HCT116 (cell line): ENCODE measurements around the gene ARL13B. TPM values are rescaled to one million over a fixed set of nuclear protein-coding genes. Genes with fewer than 3 reads are reported as not detected.

ENCODE experiments used
- ATAC-seq: fragments of 200-7000 bp; cut with Tn5 transposase; 2 replicates; pipeline ENCODE4 v1.9.1; 2020; ENCODE audit warnings: mild to moderate bottlenecking, moderate library complexity
- BruUV-seq: library from RNA; stranded (reverse); fragments of 400-500 nt; replicated peaks from 2 replicates; lab custom pipeline; 2021; lab: Mats Ljungman, UMichigan
- CTCF ChIA-PET: fragments of 300-600 bp; sonication (Branson Sonifier 250); formaldehyde crosslinking; loops from one replicate; lab custom pipeline; 2021; ENCODE audit warnings: antibody characterized with exemption; lab: Charles Lee
- POLR2A ChIA-PET: fragments of 300-600, 350-600 bp; sonication (Branson Sonifier 250); formaldehyde crosslinking; loops from one replicate; lab custom pipeline; 2021; ENCODE audit warnings: antibody characterized with exemption; lab: Charles Lee
- RAD21 ChIA-PET, 2 experiments: fragments of 300-600 bp; sonication (Branson Sonifier 250); formaldehyde crosslinking; loops; one replicate each; lab custom pipeline; 2023; ENCODE audit warnings: low total read pairs in 2 of 2; ENCODE audit not compliant: uncharacterized antibody in 2 of 2, unreplicated experiment in 2 of 2, low non-redundant PET in 1 of 2; lab: Charles Lee
- DNase-seq: peaks from one replicate; pipeline ENCODE4 v3.0.0-alpha.2; 2010; ENCODE audit warnings: low read depth, low spot score
- H2AFZ ChIP-seq: fragments of 200-600 bp; shearing (Covaris generic), sonication (generic); 2 replicates; pipeline ENCODE4 v1.6.1; 2017; ENCODE audit warnings: low read depth, mixed run types, mixed read lengths, antibody characterized with exemption, low read length; ENCODE audit not compliant: poor library complexity, severe bottlenecking
- H3K27ac ChIP-seq: 2 replicates; pipeline ENCODE4 v1.5.1; 2012; ENCODE audit warnings: low read depth, low read length
- H3K27me3 ChIP-seq: fragments of 200-600 bp; sonication (generic); 2 replicates; pipeline ENCODE4 v1.6.1; 2016; ENCODE audit warnings: mixed run types, low read length, mixed read lengths; ENCODE audit not compliant: insufficient read depth
- H3K36me3 ChIP-seq, 2 experiments: fragments of 200-500 bp in 1 of 2; fragments of 200-600 bp in 1 of 2; sonication (Bioruptor generic) in 1 of 2; sonication (generic) in 1 of 2; 2 replicates each; pipeline versions ENCODE4 v1.5.1 to v1.6.1; 2014 to 2016; ENCODE audit warnings: low read length in 2 of 2, inconsistent platforms in 1 of 2, mixed read lengths in 1 of 2, mixed run types in 1 of 2; ENCODE audit not compliant: insufficient read depth in 2 of 2, control insufficient read depth in 1 of 2
- H3K4me1 ChIP-seq, 2 experiments: fragments of 200-600 bp in 1 of 2; sonication (generic) in 1 of 2; 2 replicates each; pipeline versions ENCODE4 v1.5.1 to v1.6.1; 2012 to 2017; ENCODE audit warnings: low read length in 2 of 2, inconsistent platforms in 1 of 2, mild to moderate bottlenecking in 1 of 2, mixed read lengths in 1 of 2, mixed run types in 1 of 2, moderate library complexity in 1 of 2; ENCODE audit not compliant: insufficient read depth in 2 of 2, control insufficient read depth in 1 of 2
- H3K4me2 ChIP-seq: fragments of 200-600 bp; sonication (generic); 2 replicates; pipeline ENCODE4 v1.6.1; 2017; ENCODE audit warnings: mixed run types, low read length, mixed read lengths
- H3K4me3 ChIP-seq, 2 experiments: fragments of 200-600 bp in 1 of 2; sonication (generic) in 1 of 2; replicated peaks in 1 of 2; 2 replicates each; pipeline ENCODE4 v1.5.1; 2011 to 2016; ENCODE audit warnings: low read length in 2 of 2, control low read depth in 1 of 2, low read depth in 1 of 2, mild to moderate bottlenecking in 1 of 2, mixed read lengths in 1 of 2, mixed run types in 1 of 2
- H3K79me2 ChIP-seq: fragments of 200-600 bp; sonication (generic); 2 replicates; pipeline ENCODE4 v1.6.1; 2017; ENCODE audit warnings: mild to moderate bottlenecking, mixed run types, low read length, moderate library complexity, mixed read lengths; ENCODE audit not compliant: insufficient read depth
- H3K9ac ChIP-seq: fragments of 200-600 bp; sonication (generic); 2 replicates; pipeline ENCODE4 v1.6.1; 2016; ENCODE audit warnings: low read length, mixed read lengths
- H3K9me2 ChIP-seq: fragments of 200-600 bp; sonication (generic), shearing (Covaris generic); 2 replicates; pipeline ENCODE4 v1.6.1; 2017; ENCODE audit warnings: mixed run types, mild to moderate bottlenecking, moderate library complexity; ENCODE audit not compliant: insufficient read depth
- H3K9me3 ChIP-seq, 2 experiments: fragments of 200-500 bp in 1 of 2; fragments of 200-600 bp in 1 of 2; sonication (Bioruptor generic) in 1 of 2; sonication (generic) in 1 of 2; 2 replicates each; pipeline ENCODE4 v1.6.1; 2014 to 2017; ENCODE audit warnings: low read length in 2 of 2, mixed read lengths in 2 of 2, inconsistent platforms in 1 of 2, low read depth in 1 of 2, mild to moderate bottlenecking in 1 of 2, mixed run types in 1 of 2, moderate library complexity in 1 of 2; ENCODE audit not compliant: control insufficient read depth in 1 of 2, insufficient read depth in 1 of 2
- H4K20me1 ChIP-seq: fragments of 200-600 bp; sonication (generic), shearing (Covaris generic); 2 replicates; pipeline ENCODE4 v1.6.1; 2017; ENCODE audit warnings: mixed run types, mild to moderate bottlenecking, moderate library complexity; ENCODE audit not compliant: insufficient read depth
- CTCF ChIP-seq, 3 experiments: fragments of 200-600 bp in 1 of 3; sonication (generic) in 1 of 3; IDR thresholded peaks in 2 of 3; conservative IDR thresholded peaks in 1 of 3; 2 replicates each; pipeline ENCODE4 v1.5.1; 2012 to 2017; ENCODE audit warnings: low read depth in 2 of 3, low read length in 2 of 3, antibody characterized with exemption in 1 of 3, borderline replicate concordance in 1 of 3, control low read depth in 1 of 3, mild to moderate bottlenecking in 1 of 3, mixed read lengths in 1 of 3, mixed run types in 1 of 3, moderate library complexity in 1 of 3; ENCODE audit not compliant: insufficient read depth in 1 of 3
- EGR1 ChIP-seq: IDR thresholded peaks from 2 replicates; pipeline ENCODE4 v1.6.1; 2012; ENCODE audit warnings: low read depth
- EZH2 ChIP-seq: fragments of 200-600 bp; sonication (generic); IDR thresholded peaks from 2 replicates; pipeline ENCODE4 v1.6.1; 2017; ENCODE audit warnings: antibody characterized with exemption, mixed run types
- EZH2phosphoT487 ChIP-seq: fragments of 200-600 bp; IDR thresholded peaks from 2 replicates; pipeline ENCODE4 v1.6.1; 2018; ENCODE audit warnings: antibody characterized with exemption, borderline replicate concordance
- FOSL1 ChIP-seq: IDR thresholded peaks from 2 replicates; pipeline ENCODE4 v1.6.1; 2012; ENCODE audit warnings: low read depth
- JUND ChIP-seq: IDR thresholded peaks from 2 replicates; pipeline ENCODE4 v1.6.1; 2012
- POLR2A ChIP-seq: IDR thresholded peaks from 2 replicates; pipeline ENCODE4 v1.7.0; 2011; ENCODE audit warnings: borderline replicate concordance; ENCODE audit not compliant: insufficient read depth, insufficient read length; ENCODE audit errors: extremely low read depth
- POLR2AphosphoS5 ChIP-seq: IDR thresholded peaks from 2 replicates; pipeline ENCODE4 v1.6.1; 2011; ENCODE audit warnings: mild to moderate bottlenecking, low read depth, low read length, moderate library complexity
- RAD21 ChIP-seq: IDR thresholded peaks from 2 replicates; pipeline ENCODE4 v1.6.1; 2012; ENCODE audit warnings: low read depth, mild to moderate bottlenecking
- REST ChIP-seq: IDR thresholded peaks from 2 replicates; pipeline ENCODE4 v1.6.1; 2012; ENCODE audit warnings: low read depth
- SIN3A ChIP-seq: IDR thresholded peaks from 2 replicates; pipeline ENCODE4 v1.6.1; 2012; ENCODE audit warnings: low read depth
- TCF7L2 ChIP-seq: IDR thresholded peaks from 2 replicates; pipeline ENCODE4 v1.7.0; 2011; ENCODE audit warnings: borderline replicate concordance, inconsistent platforms; ENCODE audit not compliant: insufficient read depth, insufficient read length; ENCODE audit errors: extremely low read depth
- YY1 ChIP-seq: IDR thresholded peaks from 2 replicates; pipeline ENCODE4 v1.6.1; 2011; ENCODE audit warnings: low read length, low read depth, moderate library complexity, mild to moderate bottlenecking; ENCODE audit not compliant: insufficient replicate concordance; ENCODE audit errors: extremely low read depth
- ZFX ChIP-seq: fragments of 450-650 bp; IDR thresholded peaks from 2 replicates; pipeline ENCODE4 v1.6.1; 2017
- intact Hi-C: fragments of 100-400 bp; cut with micrococcal nuclease; formaldehyde crosslinking; loops from 2 replicates; pipeline ENCODE4 v1.10.0; 2022
- total RNA-seq: library from RNA; stranded (reverse); gene quantifications from one replicate; pipeline ENCODE4 v1.2.1, GENCODE V29; 2021; ENCODE audit not compliant: unreplicated experiment
- TF ChIP-seq, protein P1 (sequence below): IDR thresholded peaks from 2 replicates; pipeline ENCODE4 v1.6.1; 2011; ENCODE audit warnings: mild to moderate bottlenecking, low read length, moderate library complexity; ENCODE audit not compliant: insufficient replicate concordance; ENCODE audit errors: extremely low read depth
- TF ChIP-seq, protein P2 (sequence below): IDR thresholded peaks from 2 replicates; pipeline ENCODE4 v1.6.1; 2012
- TF ChIP-seq, protein P3 (sequence below): IDR thresholded peaks from 2 replicates; pipeline ENCODE4 v1.6.1; 2012

ARL13B gene
- total RNA-seq, 1 experiment from 2014 or later: 8.2 TPM

DNA sequence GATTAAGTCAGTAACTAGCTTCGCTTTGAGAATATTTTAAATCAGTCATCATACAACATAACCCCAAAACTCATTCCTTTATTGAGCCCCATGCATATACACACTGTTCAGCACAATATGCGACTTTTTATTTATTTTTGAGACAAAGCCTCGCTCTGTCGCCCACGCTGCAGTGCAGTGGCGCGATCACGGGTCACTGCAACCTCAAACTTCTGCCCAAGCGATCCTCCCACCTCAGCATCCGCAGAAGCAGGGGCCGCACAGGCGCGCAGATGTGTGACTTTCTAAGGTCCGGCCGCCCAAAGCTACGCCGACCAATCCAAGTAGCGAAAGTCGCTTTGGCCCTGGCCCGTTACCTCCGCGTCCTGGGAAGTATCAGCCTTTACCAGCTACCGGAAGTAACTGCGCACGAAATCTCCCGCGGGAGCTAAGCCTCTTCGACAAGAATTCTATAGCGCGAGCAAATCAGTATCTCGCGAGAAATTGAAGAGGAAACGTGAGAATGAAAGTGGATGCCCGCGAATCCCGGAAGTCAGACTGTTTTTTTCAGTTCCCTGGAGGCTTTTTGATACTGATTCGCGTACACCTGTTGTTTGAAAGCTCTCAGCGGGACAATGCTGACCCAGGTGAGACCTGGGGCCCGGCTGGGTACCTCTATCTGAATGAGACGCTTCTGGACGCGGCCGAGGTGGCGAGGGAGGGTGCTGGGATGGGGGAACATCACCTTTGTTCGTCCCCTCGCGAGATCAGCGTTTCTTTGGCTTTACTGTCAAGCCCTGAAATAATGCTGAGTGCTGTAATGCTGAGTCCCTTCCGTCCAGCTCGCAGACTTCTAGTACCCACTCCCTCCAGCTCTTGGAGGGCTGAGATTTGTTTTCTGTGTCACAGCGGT, 82.8 kb downstream of the ARL13B start, which contains the start of the genes DHFR2 and NSUN3:
Gene DHFR2 (minus strand): TSS at position 404 of the 892 bp plus-strand sequence. CDS start 1,405 bp downstream, outside the sequence.
Gene NSUN3 (plus strand): TSS at position 549 of the 892 bp plus-strand sequence. CDS start 66 bp downstream, at position 615.
- Histone ChIP-seq H3K36me3 (no peaks in the 10 kb centered on the region; a peak in 1 of 4 replicates), H3K27me3 (no peaks in the 10 kb centered on the region), H3K27ac (peak within 1 kb of the TSS; percentile 93), H3K9me2 (no peaks in the 10 kb centered on the region), H2AFZ (peak within 1 kb of the TSS; percentile 34), H3K4me1 (peaks cover 6 to 15% of the 10 kb centered on the region in 2 experiments; a peak in 3 of 4 replicates), H3K79me2 (peaks cover 14% of the 10 kb centered on the region; the same call in 1 of the 2 replicates), H3K4me3 (peak within 1 kb of the TSS; percentile 71 to 78), H4K20me1 (no peaks in the 10 kb centered on the region), H3K9ac (peak within 1 kb of the TSS; percentile 69), H3K9me3 (no peaks in the 10 kb centered on the region), H3K4me2 (peak within 1 kb of the TSS; percentile 76)
- POLR2A ChIA-PET: interaction anchor here (0.6 to 2.2 kb wide), 12 partner anchors 12 to 114 kb away, joined by 3 to 10 read pairs (median 3); partner anchors contain the start of genes ARL13B and STX19
- RAD21 ChIA-PET: no interaction called here
- CTCF ChIA-PET: no interaction called here
- DNase-seq (peak; percentile 95), ATAC-seq (peak; percentile 95)
- BruUV-seq: TSS peak; percentile 75
- intact Hi-C loops: loop anchor here (10.0 kb wide), 1 partner anchor 218 kb away; no protein-coding TSS in a partner anchor
- TF ChIP-seq REST (no peak), JUND (no peak), EZH2phosphoT487 (no peak), POLR2A (peak; percentile 64), RAD21 (no peak), EZH2 (no peak), YY1 (peak; percentile 3), FOSL1 (no peak), SIN3A (peak; percentile 79; the same call in 1 of the 2 replicates), ZFX (peak; percentile 7; the same call in 1 of the 2 replicates), TCF7L2 (no peak), POLR2AphosphoS5 (peak; percentile 77), CTCF (IDR thresholded peaks at IDR 0.05 in 2 of 3, conservative IDR thresholded peaks at IDR 0.05 in 1 of 3; ENCODE audit: borderline replicate concordance in 1 of 3, insufficient read depth in 1 of 3, low read depth in 2 of 3, low read length in 2 of 3) (no peak), EGR1 (peak; percentile 30; the same call in 1 of the 2 replicates)
- TF ChIP-seq, protein P1, sequence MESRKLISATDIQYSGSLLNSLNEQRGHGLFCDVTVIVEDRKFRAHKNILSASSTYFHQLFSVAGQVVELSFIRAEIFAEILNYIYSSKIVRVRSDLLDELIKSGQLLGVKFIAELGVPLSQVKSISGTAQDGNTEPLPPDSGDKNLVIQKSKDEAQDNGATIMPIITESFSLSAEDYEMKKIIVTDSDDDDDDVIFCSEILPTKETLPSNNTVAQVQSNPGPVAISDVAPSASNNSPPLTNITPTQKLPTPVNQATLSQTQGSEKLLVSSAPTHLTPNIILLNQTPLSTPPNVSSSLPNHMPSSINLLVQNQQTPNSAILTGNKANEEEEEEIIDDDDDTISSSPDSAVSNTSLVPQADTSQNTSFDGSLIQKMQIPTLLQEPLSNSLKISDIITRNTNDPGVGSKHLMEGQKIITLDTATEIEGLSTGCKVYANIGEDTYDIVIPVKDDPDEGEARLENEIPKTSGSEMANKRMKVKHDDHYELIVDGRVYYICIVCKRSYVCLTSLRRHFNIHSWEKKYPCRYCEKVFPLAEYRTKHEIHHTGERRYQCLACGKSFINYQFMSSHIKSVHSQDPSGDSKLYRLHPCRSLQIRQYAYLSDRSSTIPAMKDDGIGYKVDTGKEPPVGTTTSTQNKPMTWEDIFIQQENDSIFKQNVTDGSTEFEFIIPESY: peak; percentile 97
- TF ChIP-seq, protein P2, sequence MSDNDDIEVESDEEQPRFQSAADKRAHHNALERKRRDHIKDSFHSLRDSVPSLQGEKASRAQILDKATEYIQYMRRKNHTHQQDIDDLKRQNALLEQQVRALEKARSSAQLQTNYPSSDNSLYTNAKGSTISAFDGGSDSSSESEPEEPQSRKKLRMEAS: no peak
- TF ChIP-seq, protein P3, sequence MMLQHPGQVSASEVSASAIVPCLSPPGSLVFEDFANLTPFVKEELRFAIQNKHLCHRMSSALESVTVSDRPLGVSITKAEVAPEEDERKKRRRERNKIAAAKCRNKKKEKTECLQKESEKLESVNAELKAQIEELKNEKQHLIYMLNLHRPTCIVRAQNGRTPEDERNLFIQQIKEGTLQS: no peak
